ENCODE results near the gene LRRC2.

GRCh38 chr3:46574243-46574646 is 8.1 kb upstream of the LRRC2 start:
- TF ChIP-seq CTCF (conservative IDR thresholded peaks at IDR 0.05 in 1 of 2, IDR thresholded peaks at IDR 0.05 in 1 of 2; ENCODE audit: low read depth in 1 of 2, low read length in 2 of 2) = no peak
- TF ChIP-seq EZH2 (IDR thresholded peaks at IDR 0.05; ENCODE audit: low read length, missing control alignments) = no peak
